Neural crest cell (in vitro differentiated cells): ENCODE results near the gene DPEP2. TPM values are rescaled to one million over a fixed set of nuclear protein-coding genes. Genes with fewer than 3 reads are reported as not detected.
A peak's percentile ranks its signal among the peaks of the same experiment; 100 is the strongest.
"Not testable (repeated sequence)": the region's sequence is repeated elsewhere in the genome, so short reads cannot be mapped to it uniquely, and the experiment has no call there.

Experiments
- DNase-seq: peaks from one replicate; pipeline ENCODE4 v3.0.0; 2021; ENCODE audit warnings: low read depth, mixed read lengths, low spot score
- H3K27ac Mint-ChIP-seq: one replicate; pipeline ENCODE4 v1.8.0; 2021; ENCODE audit warnings: mild to moderate bottlenecking, mixed read lengths; ENCODE audit not compliant: unreplicated experiment
- H3K27me3 Mint-ChIP-seq: 2 replicates; pipeline ENCODE4 v1.8.0; 2021; ENCODE audit warnings: low read depth, mild to moderate bottlenecking, mixed read lengths
- H3K36me3 Mint-ChIP-seq: 2 replicates; pipeline ENCODE4 v1.8.0; 2021; ENCODE audit warnings: low read depth, mild to moderate bottlenecking, mixed read lengths
- H3K4me1 Mint-ChIP-seq: 2 replicates; pipeline ENCODE4 v1.8.0; 2021; ENCODE audit warnings: mixed read lengths
- H3K4me3 Mint-ChIP-seq: one replicate; pipeline ENCODE4 v1.8.0; 2021; ENCODE audit warnings: mild to moderate bottlenecking, mixed read lengths
- H3K9me3 Mint-ChIP-seq: 2 replicates; pipeline ENCODE4 v1.8.0; 2021; ENCODE audit warnings: mixed read lengths
- CTCF ChIP-seq: fragments of 200-600 bp; sonication (generic); conservative IDR thresholded peaks from 2 replicates; pipeline ENCODE4 v1.5.0; 2021; ENCODE audit warnings: antibody characterized with exemption, mild to moderate bottlenecking
- total RNA-seq: library from RNA; stranded (reverse); gene quantifications from 2 replicates; pipeline ENCODE4 v1.2.1, GENCODE V29; 2021

DPEP2 gene
- total RNA-seq, 1 donor from 2014 or later: not detected

- H3K27ac Mint-ChIP-seq: no peak overlapping the region
- H3K4me1 Mint-ChIP-seq: no peaks in the 10 kb centered on the region
- no peaks in the 10 kb centered on the region for H3K9me3 Mint-ChIP-seq
- no peaks in the 10 kb centered on the region for H3K36me3 Mint-ChIP-seq
- no peak for TF ChIP-seq CTCF
- peaks cover 16% of the 10 kb centered on the region for H3K27me3 Mint-ChIP-seq
- no peak for DNase-seq
- no peak overlapping the region for H3K4me3 Mint-ChIP-seq
Measured at GRCh38 chr16:68013440-68013839, 14.2 kb upstream of the DPEP2 start.

GRCh38 chr16:68009872-68010271 lies 10.6 kb upstream of the DPEP2 start:
- H3K4me3 Mint-ChIP-seq, DNase-seq, H3K9me3 Mint-ChIP-seq: not testable (repeated sequence)

GRCh38 chr16:68009157-68009735 lies 10.0 kb upstream of the DPEP2 start:
- Mint-ChIP-seq H3K27ac (no peak overlapping the region), H3K9me3 (no peaks in the 10 kb centered on the region), H3K4me1 (no peaks in the 10 kb centered on the region), H3K4me3 (no peak overlapping the region), H3K36me3 (no peaks in the 10 kb centered on the region), H3K27me3 (peaks cover 10% of the 10 kb centered on the region)
- no peak for TF ChIP-seq CTCF
- DNase-seq: no peak

More at GRCh38 chr16:68009872-68010271, 10.6 kb upstream of the DPEP2 start:
- H3K27ac Mint-ChIP-seq: peak overlapping the region; percentile 13
- H3K4me1 Mint-ChIP-seq, H3K36me3 Mint-ChIP-seq: not testable (repeated sequence)
- H3K27me3 Mint-ChIP-seq: peaks cover 13% of the 10 kb centered on the region

GRCh38 chr16:68005786-68006286 lies 6.6 kb upstream of the DPEP2 start:
- H3K36me3 Mint-ChIP-seq: no peaks in the 10 kb centered on the region
- no peaks in the 10 kb centered on the region for H3K9me3 Mint-ChIP-seq
- DNase-seq: no peak
- H3K4me1 Mint-ChIP-seq: no peaks in the 10 kb centered on the region
- H3K27me3 Mint-ChIP-seq: peaks cover 5% of the 10 kb centered on the region
- no peak overlapping the region for H3K4me3 Mint-ChIP-seq
- TF ChIP-seq CTCF: no peak
- H3K27ac Mint-ChIP-seq: no peak overlapping the region

GRCh38 chr16:68005211-68005610 lies 5.9 kb upstream of the DPEP2 start:
- no peak overlapping the region for H3K4me3 Mint-ChIP-seq
- peaks cover 5% of the 10 kb centered on the region for H3K27me3 Mint-ChIP-seq
- DNase-seq: no peak
- H3K4me1 Mint-ChIP-seq: no peaks in the 10 kb centered on the region
- no peaks in the 10 kb centered on the region for H3K9me3 Mint-ChIP-seq
- TF ChIP-seq CTCF: no peak
- no peak overlapping the region for H3K27ac Mint-ChIP-seq
- H3K36me3 Mint-ChIP-seq: no peaks in the 10 kb centered on the region

GRCh38 chr16:68003031-68003430 lies 3.7 kb upstream of the DPEP2 start:
- H3K36me3 Mint-ChIP-seq: no peaks in the 10 kb centered on the region
- no peaks in the 10 kb centered on the region for H3K9me3 Mint-ChIP-seq
- DNase-seq: no peak
- TF ChIP-seq CTCF: no peak
- H3K4me1 Mint-ChIP-seq: no peaks in the 10 kb centered on the region
- no peak overlapping the region for H3K4me3 Mint-ChIP-seq
- no peak overlapping the region for H3K27ac Mint-ChIP-seq
- H3K27me3 Mint-ChIP-seq: no peaks in the 10 kb centered on the region
